Adrenal gland (tissue), 12 donors: Measurements from ENCODE around the gene ADAMTSL1. TPM values are rescaled to one million over a fixed set of nuclear protein-coding genes. Genes with fewer than 3 reads are reported as not detected.

ENCODE experiments used
- DNase-seq, 7 donors: peaks; one replicate each; pipeline ENCODE4 v3.0.0-alpha.2; 2019 to 2020
- H3K27ac ChIP-seq, 5 donors: fragments of 200-600 bp; sonication (generic) in 4 of 5; 1 replicate in 3 of 5; 2 replicates in 2 of 5; pipeline versions ENCODE4 v1.5.1 to v1.8.0; 2016 to 2020; ENCODE audit warnings: mild to moderate bottlenecking in 1 of 5
- H3K27me3 ChIP-seq: fragments of 200-600 bp; 2 replicates; pipeline ENCODE4 v1.8.0; 2021
- H3K36me3 ChIP-seq, 2 donors: fragments of 200-600 bp; replicated peaks in 1 of 2; 1 replicate in 1 of 2; 2 replicates in 1 of 2; pipeline versions ENCODE4 v1.5.1 to v1.8.0; 2018 to 2022
- H3K4me1 ChIP-seq, 2 donors: fragments of 200-600 bp; replicated peaks in 1 of 2; 1 replicate in 1 of 2; 2 replicates in 1 of 2; pipeline versions ENCODE4 v1.5.1 to v1.8.0; 2018 to 2021
- H3K4me3 ChIP-seq, 4 donors: fragments of 200-600 bp; sonication (generic) in 3 of 4; one replicate each; pipeline ENCODE4 v1.5.1; 2016 to 2018
- H3K9me3 ChIP-seq, 3 donors: fragments of 200-600 bp; sonication (generic) in 1 of 3; replicated peaks in 1 of 3; 1 replicate in 2 of 3; 2 replicates in 1 of 3; pipeline versions ENCODE4 v1.5.1 to v1.8.0; 2016 to 2021
- POLR2A ChIP-seq, 2 donors: fragments of 450-650 bp; IDR thresholded peaks; one replicate each; pipeline ENCODE4 v1.6.1; 2017; ENCODE audit warnings: antibody characterized with exemption in 2 of 2, mild to moderate bottlenecking in 2 of 2, moderate library complexity in 1 of 2
- WGBS, 4 donors: extraction: QIAGEN DNeasy Blood & Tissue Kit in 2 of 4; methylation state at CpG; one replicate each; pipeline versions ENCODE4 v1.1.5 to v1.1.7; 2013 to 2017; 5-methylcytosine and 5-hydroxymethylcytosine counted together
- intact Hi-C, 2 donors: fragments of 100-400 bp; cut with DNase I; formaldehyde crosslinking; loops; one replicate each; pipeline versions ENCODE4 v1.14.1 to v1.15.0; 2022 to 2023
- polyA plus RNA-seq, 3 donors: library from polyadenylated mRNA; stranded (reverse); fragments of 200-250 nt in 2 of 3; fragments of 350-450 nt in 1 of 3; fragmentation: Illumina TruSeq in 1 of 3; extraction: RNeasy Lipid Tissue Mini Kit (QIAGEN cat#74804) in 1 of 3; gene quantifications; one replicate each; pipeline ENCODE4 v1.2.3, GENCODE V29; 2013 to 2014
- total RNA-seq, 9 donors: library from RNA; depleted of rRNA in 4 of 9; stranded (reverse); fragments of >200 nt in 4 of 9; fragments of 120-200 nt in 1 of 9; fragmentation: NEBNext Ultra II Directional in 1 of 9; extraction: Animal tissue kit (Norgen Biotek cat#: 25700) in 1 of 9; gene quantifications; one replicate each; pipeline versions ENCODE4 v1.1.0 to v1.2.4, GENCODE V29; 2013 to 2023
- TF ChIP-seq, protein P1 (sequence below), 6 experiments: fragments of 450-650 bp in 4 of 6; fragments of 200-600 bp in 2 of 6; sonication (generic) in 1 of 6; IDR thresholded peaks; 1 replicate in 5 of 6; 2 replicates in 1 of 6; pipeline versions ENCODE4 v1.5.1 to v1.8.0; 2016 to 2021; ENCODE audit warnings: antibody characterized with exemption in 6 of 6, mild to moderate bottlenecking in 2 of 6, moderate library complexity in 1 of 6
- donor health status: healthy with polysubstance abuse.
- donor health status: Bipolar disorder and iron deficiency.
- donor health status: DM: yes; HTN: yes; CAD: no.
- donor health status: DM: no; HTN: no; CAD: no.
- donor health status: DM: no; HTN: no; CAD: no.
- donor health status: DM: yes; HTN: yes; CAD: no.

The ADAMTSL1 gene
- total and polyA plus RNA-seq, 12 donors: 4.9 to 38.1 (median 20.6) TPM

DNA sequence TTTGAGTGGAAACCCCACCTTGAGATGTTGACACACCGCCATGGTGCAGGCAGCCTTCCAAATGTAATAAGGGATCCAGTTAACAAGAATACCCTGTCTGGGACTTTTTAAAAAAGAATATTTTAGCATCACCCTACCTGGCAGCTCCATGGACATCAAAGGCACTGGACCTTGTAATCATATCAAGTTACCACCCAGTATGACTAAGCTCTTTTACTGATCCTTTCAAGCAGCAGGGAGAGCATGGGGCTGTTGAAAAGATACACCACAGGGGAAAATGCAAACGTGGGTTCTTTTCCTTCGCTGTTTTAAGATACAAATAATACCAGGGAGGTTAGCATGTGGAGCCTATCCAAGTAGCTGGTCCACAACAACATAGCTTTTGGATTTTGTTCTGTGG is 347.8 kb downstream of the ADAMTSL1 start:
- TF ChIP-seq POLR2A (IDR thresholded peaks at IDR 0.05): no peak
- TF ChIP-seq, protein P1, sequence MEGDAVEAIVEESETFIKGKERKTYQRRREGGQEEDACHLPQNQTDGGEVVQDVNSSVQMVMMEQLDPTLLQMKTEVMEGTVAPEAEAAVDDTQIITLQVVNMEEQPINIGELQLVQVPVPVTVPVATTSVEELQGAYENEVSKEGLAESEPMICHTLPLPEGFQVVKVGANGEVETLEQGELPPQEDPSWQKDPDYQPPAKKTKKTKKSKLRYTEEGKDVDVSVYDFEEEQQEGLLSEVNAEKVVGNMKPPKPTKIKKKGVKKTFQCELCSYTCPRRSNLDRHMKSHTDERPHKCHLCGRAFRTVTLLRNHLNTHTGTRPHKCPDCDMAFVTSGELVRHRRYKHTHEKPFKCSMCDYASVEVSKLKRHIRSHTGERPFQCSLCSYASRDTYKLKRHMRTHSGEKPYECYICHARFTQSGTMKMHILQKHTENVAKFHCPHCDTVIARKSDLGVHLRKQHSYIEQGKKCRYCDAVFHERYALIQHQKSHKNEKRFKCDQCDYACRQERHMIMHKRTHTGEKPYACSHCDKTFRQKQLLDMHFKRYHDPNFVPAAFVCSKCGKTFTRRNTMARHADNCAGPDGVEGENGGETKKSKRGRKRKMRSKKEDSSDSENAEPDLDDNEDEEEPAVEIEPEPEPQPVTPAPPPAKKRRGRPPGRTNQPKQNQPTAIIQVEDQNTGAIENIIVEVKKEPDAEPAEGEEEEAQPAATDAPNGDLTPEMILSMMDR (IDR thresholded peaks at IDR 0.05): no peak
- no peaks in the 10 kb centered on the region for H3K9me3 ChIP-seq
- no peaks in the 10 kb centered on the region for H3K27me3 ChIP-seq
- H3K36me3 ChIP-seq: no peaks in the 10 kb centered on the region
- WGBS, 4 donors: 64 to 74% (median 70%) methylated on average over 3 of the region's 3 CpGs
- H3K4me1 ChIP-seq: peaks cover 7 to 10% of the 10 kb centered on the region in 2 donors
- H3K4me3 ChIP-seq: no peak overlapping the region
- intact Hi-C loops: no loop called here
- DNase-seq: no peak
- H3K27ac ChIP-seq: no peak overlapping the region

DNA sequence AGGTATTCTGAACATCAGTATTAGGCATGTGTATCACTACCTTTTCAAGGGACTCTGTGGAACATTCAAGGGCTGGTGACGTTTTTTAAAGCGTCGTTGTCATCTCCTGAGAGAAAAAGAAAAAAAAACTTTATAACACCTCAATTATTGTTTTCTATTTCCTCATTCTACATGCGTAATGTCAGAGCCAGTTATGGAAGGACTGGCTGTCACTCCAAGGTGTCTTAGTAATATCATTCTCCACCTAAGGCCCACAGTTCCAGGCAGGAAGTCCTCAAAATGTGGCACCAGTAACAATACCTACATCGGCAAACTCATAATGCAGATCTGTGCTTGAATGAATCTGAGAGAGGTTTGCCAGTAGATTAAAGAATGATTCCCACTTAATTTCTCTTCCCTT is 348.9 kb downstream of the ADAMTSL1 start:
- intact Hi-C loops: no loop called here
- H3K9me3 ChIP-seq: no peaks in the 10 kb centered on the region
- H3K4me1 ChIP-seq: peaks cover 7 to 10% of the 10 kb centered on the region in 2 donors
- no peak overlapping the region for H3K4me3 ChIP-seq
- no peak overlapping the region for H3K27ac ChIP-seq
- DNase-seq: no peak
- TF ChIP-seq, protein P1 (IDR thresholded peaks at IDR 0.05): no peak
- no peak for TF ChIP-seq POLR2A (IDR thresholded peaks at IDR 0.05)
- H3K27me3 ChIP-seq: no peaks in the 10 kb centered on the region
- WGBS, 4 donors: 91 to 94% (median 94%) methylated on average over 5 of the region's 5 CpGs
- no peaks in the 10 kb centered on the region for H3K36me3 ChIP-seq

DNA sequence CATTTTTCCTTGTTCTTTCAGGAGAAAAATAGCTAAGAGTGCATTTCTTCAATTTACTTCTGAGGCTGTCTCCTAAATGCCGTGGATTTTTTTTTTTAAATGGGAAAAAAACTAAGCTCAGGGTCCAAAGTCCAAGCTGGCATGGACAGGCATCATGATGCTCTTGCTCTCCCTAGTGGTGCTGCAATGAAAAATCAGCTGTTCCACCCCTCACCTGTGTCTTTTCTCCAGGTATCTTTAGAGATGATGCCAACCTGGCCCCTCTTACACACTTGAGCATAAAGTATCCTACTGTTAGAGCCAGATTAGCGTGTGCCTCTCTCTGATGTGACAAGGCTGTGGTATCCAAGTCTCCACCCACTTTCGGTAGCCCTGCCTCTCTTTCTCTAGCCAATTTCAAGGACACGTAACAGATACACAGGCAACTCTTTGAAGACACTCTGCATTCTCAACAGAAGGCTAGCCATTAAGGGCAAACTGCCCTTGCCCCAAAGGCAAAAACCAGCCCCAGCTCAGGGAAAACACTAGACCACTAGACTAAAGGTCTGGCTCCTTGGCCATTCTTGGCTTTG is 350.2 kb downstream of the ADAMTSL1 start:
- peak in 5 of 7 donors; percentile 14 to 61 (median 28) for DNase-seq
- Histone ChIP-seq H3K27me3 (no peaks in the 10 kb centered on the region), H3K4me1 (peaks cover 7 to 10% of the 10 kb centered on the region in 2 donors), H3K4me3 (no peak overlapping the region), H3K9me3 (no peaks in the 10 kb centered on the region), H3K36me3 (no peaks in the 10 kb centered on the region), H3K27ac (no peak overlapping the region)
- 32 to 51% (median 42%) methylated on average over 3 to 4 of the region's 4 CpGs for WGBS, 4 donors
- TF ChIP-seq, protein P1 (IDR thresholded peaks at IDR 0.05): peak in 5 of 6 experiments; percentile 18 to 53 (median 35)
- TF ChIP-seq POLR2A (IDR thresholded peaks at IDR 0.05): no peak
- intact Hi-C loops: no loop called here

DNA sequence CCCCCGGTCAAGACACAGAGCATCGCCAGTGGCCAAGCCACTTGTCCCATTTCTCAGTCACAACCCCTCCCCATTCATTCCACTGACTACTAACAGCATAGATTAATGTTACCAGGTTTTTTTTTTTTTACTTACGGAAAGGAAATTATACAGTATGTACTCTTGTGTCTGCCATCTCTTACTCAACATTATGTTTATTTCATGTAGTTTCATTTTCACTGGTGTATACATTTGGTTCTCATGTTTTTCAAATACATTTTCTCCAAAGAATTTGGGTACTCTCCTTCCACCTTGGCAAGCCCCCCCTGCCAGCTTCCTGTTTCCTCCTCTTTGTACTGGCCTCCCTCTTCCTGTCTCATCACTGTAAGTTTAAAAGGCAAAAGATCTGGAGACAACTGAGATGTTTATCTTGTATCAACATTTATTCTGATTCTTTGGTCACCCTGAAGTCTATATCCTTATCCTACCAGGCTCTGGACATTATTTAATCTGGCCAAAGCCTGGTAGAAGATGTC is 351.8 kb downstream of the ADAMTSL1 start:
- WGBS, 4 donors: 79 to 90% (median 84%) methylated on average over 3 of the region's 3 CpGs
- DNase-seq: no peak
- Histone ChIP-seq H3K27ac (no peak overlapping the region), H3K9me3 (no peaks in the 10 kb centered on the region), H3K4me1 (peaks cover 7 to 10% of the 10 kb centered on the region in 2 donors), H3K4me3 (no peak overlapping the region), H3K27me3 (no peaks in the 10 kb centered on the region), H3K36me3 (no peaks in the 10 kb centered on the region)
- no peak for TF ChIP-seq POLR2A (IDR thresholded peaks at IDR 0.05)
- TF ChIP-seq, protein P1 (IDR thresholded peaks at IDR 0.05): no peak
- intact Hi-C loops: no loop called here
